A549 (cell line): Measurements from ENCODE around the gene PRIMPOL. TPM values are rescaled to one million over a fixed set of nuclear protein-coding genes. Genes with fewer than 3 reads are reported as not detected.
"Not testable (repeated sequence)": the region's sequence is repeated elsewhere in the genome, so short reads cannot be mapped to it uniquely, and the experiment has no call there.

Experiments
- ATAC-seq, 2 experiments: fragments of 200-7000 bp in 1 of 2; fragments of >200 bp in 1 of 2; cut with Nextera tagmentation in 1 of 2; cut with Tn5 transposase in 1 of 2; 3 replicates each; pipeline versions ENCODE4 v1.8.0 to v1.9.1; 2018 to 2020; ENCODE audit warnings: mild to moderate bottlenecking in 1 of 2, moderate library complexity in 1 of 2
- CTCF ChIA-PET: fragments of 300-600 bp; sonication (Branson Sonifier 250); formaldehyde crosslinking; extraction: SDS; loops from one replicate; lab custom pipeline; 2021; ENCODE audit warnings: antibody characterized with exemption, inconsistent platforms; lab: Yijun Ruan, JAX
- POLR2A ChIA-PET: fragments of 350-600 bp; formaldehyde crosslinking; extraction: SDS; loops from one replicate; lab custom pipeline; 2021; ENCODE audit warnings: antibody characterized with exemption, inconsistent platforms; lab: Yijun Ruan, JAX
- DNase-seq, 2 experiments: peaks; one replicate each; pipeline versions ENCODE4 v3.0.0 to v3.0.0-alpha.2; 2011 to 2016; ENCODE audit warnings: low read depth in 1 of 2, low spot score in 1 of 2
- FAIRE-seq: peaks from 2 replicates; lab custom pipeline; 2011; peaks lifted over from hg19 to GRCh38; lab: Jason Lieb, UNC
- H3K27ac ChIP-seq, 2 experiments: fragments of >200 bp; sonication (Bioruptor Twin); formaldehyde crosslinking; 3 replicates each; pipeline ENCODE4 v1.5.1; 2016 to 2017
- H3K4me1 ChIP-seq: fragments of >200 bp; sonication (Bioruptor Twin); formaldehyde crosslinking; 3 replicates; pipeline ENCODE4 v1.6.1; 2016
- H3K4me2 ChIP-seq: fragments of >200 bp; sonication (Bioruptor Twin); formaldehyde crosslinking; 3 replicates; pipeline ENCODE4 v1.6.1; 2016
- H3K4me3 ChIP-seq: fragments of >200 bp; sonication (Bioruptor Twin); formaldehyde crosslinking; 3 replicates; pipeline ENCODE4 v1.5.1; 2016
- H3K9me3 ChIP-seq: fragments of >200 bp; sonication (Bioruptor Twin); formaldehyde crosslinking; 3 replicates; pipeline ENCODE4 v1.6.1; 2016
- BHLHE40 ChIP-seq: IDR thresholded peaks from 2 replicates; pipeline ENCODE4 v1.6.1; 2012; ENCODE audit warnings: low read depth, low read length, inconsistent platforms
- CBX8 ChIP-seq: fragments of 200-600 bp; sonication (generic); IDR thresholded peaks from 2 replicates; pipeline ENCODE4 v1.6.1; 2016
- CHD2 ChIP-seq: fragments of 150-350 bp; IDR thresholded peaks from 2 replicates; pipeline ENCODE4 v1.6.1; 2014; ENCODE audit warnings: low read length; ENCODE audit not compliant: partially characterized antibody
- CTCF ChIP-seq: fragments of >200 bp; sonication (Bioruptor Twin); formaldehyde crosslinking; IDR thresholded peaks from 3 replicates; pipeline ENCODE4 v1.5.1; 2016
- EHF ChIP-seq: fragments of 250-450 bp; sonication (Bioruptor Pico); IDR thresholded peaks from 2 replicates; pipeline ENCODE4 v1.5.0; 2020; ENCODE audit warnings: mild to moderate bottlenecking
- ESRRA ChIP-seq: fragments of 150-350 bp; IDR thresholded peaks from 2 replicates; pipeline ENCODE4 v1.6.1; 2014; ENCODE audit warnings: mild to moderate bottlenecking, low read length, borderline replicate concordance
- FOSB ChIP-seq: fragments of 250-450 bp; sonication (Bioruptor Pico); IDR thresholded peaks from 2 replicates; pipeline ENCODE4 v1.5.0; 2020; ENCODE audit warnings: mild to moderate bottlenecking, moderate library complexity
- GATA3 ChIP-seq: IDR thresholded peaks from 2 replicates; pipeline ENCODE4 v1.6.1; 2012; ENCODE audit warnings: borderline replicate concordance
- HEYL ChIP-seq: fragments of 250-450 bp; sonication (Bioruptor Pico); IDR thresholded peaks from 2 replicates; pipeline ENCODE4 v1.8.0; 2021; ENCODE audit warnings: mild to moderate bottlenecking, moderate library complexity
- JUN ChIP-seq, 2 experiments: fragments of >200 bp; sonication (Bioruptor Twin); formaldehyde crosslinking; IDR thresholded peaks; 2 replicates in 1 of 2; 3 replicates in 1 of 2; pipeline ENCODE4 v1.6.1; 2016 to 2017
- KDM1A ChIP-seq: fragments of 200-600 bp; sonication (generic); IDR thresholded peaks from 2 replicates; pipeline ENCODE4 v1.6.1; 2016; ENCODE audit warnings: low read depth, mild to moderate bottlenecking
- KDM5A ChIP-seq: fragments of 200-600 bp; sonication (generic); IDR thresholded peaks from 2 replicates; pipeline ENCODE4 v1.6.1; 2016; ENCODE audit warnings: antibody characterized with exemption, mild to moderate bottlenecking
- MAFK ChIP-seq: fragments of 450-650 bp; IDR thresholded peaks from 2 replicates; pipeline ENCODE4 v1.6.1; 2014; ENCODE audit not compliant: partially characterized antibody
- MYC ChIP-seq: IDR thresholded peaks from 2 replicates; pipeline ENCODE4 v1.6.1; 2012; ENCODE audit warnings: mild to moderate bottlenecking, inconsistent platforms, low read length, improper control_type of control experiment, borderline replicate concordance
- NPAS2 ChIP-seq: fragments of 250-450 bp; sonication (Bioruptor Pico); IDR thresholded peaks from 2 replicates; pipeline ENCODE4 v1.8.0; 2022; ENCODE audit warnings: mild to moderate bottlenecking, moderate library complexity, borderline replicate concordance
- NR3C1 ChIP-seq: fragments of >200 bp; sonication (Bioruptor Twin); formaldehyde crosslinking; IDR thresholded peaks from 3 replicates; pipeline ENCODE4 v1.6.1; 2017
- PHF8 ChIP-seq: fragments of 200-600 bp; sonication (generic); IDR thresholded peaks from 2 replicates; pipeline ENCODE4 v1.6.1; 2016; ENCODE audit warnings: low read depth, mild to moderate bottlenecking, antibody characterized with exemption, moderate library complexity, borderline replicate concordance
- POLR2A ChIP-seq: IDR thresholded peaks from 2 replicates; pipeline ENCODE4 v1.6.1; 2012; ENCODE audit warnings: mild to moderate bottlenecking, low read length
- RARB ChIP-seq: fragments of 250-450 bp; sonication (Bioruptor Pico); IDR thresholded peaks from 2 replicates; pipeline ENCODE4 v1.8.0; 2021; ENCODE audit warnings: mild to moderate bottlenecking, moderate library complexity
- RCOR1 ChIP-seq: fragments of 150-350 bp; IDR thresholded peaks from 2 replicates; pipeline ENCODE4 v1.6.1; 2014; ENCODE audit warnings: antibody characterized with exemption, low read length, low read depth
- REST ChIP-seq: fragments of 200-600 bp; sonication (generic); IDR thresholded peaks from 2 replicates; pipeline ENCODE4 v1.6.1; 2016; ENCODE audit warnings: antibody characterized with exemption, mild to moderate bottlenecking, moderate library complexity
- RFX5 ChIP-seq: fragments of 450-650 bp; IDR thresholded peaks from 2 replicates; pipeline ENCODE4 v1.7.1; 2014; ENCODE audit warnings: antibody characterized with exemption, mild to moderate bottlenecking, moderate library complexity
- TP53 ChIP-seq: fragments of 250-450 bp; sonication (Bioruptor Pico); IDR thresholded peaks from 2 replicates; pipeline ENCODE4 v1.5.0; 2021; ENCODE audit warnings: mild to moderate bottlenecking, moderate library complexity
- ZC3H11A ChIP-seq: fragments of 450-650 bp; IDR thresholded peaks from 2 replicates; pipeline ENCODE4 v1.6.1; 2014; ENCODE audit warnings: antibody characterized with exemption, mild to moderate bottlenecking
- ZFP36 ChIP-seq: fragments of 450-650 bp; IDR thresholded peaks from 2 replicates; pipeline ENCODE4 v1.6.1; 2014; ENCODE audit warnings: borderline replicate concordance; ENCODE audit not compliant: partially characterized antibody
- ZNF302 ChIP-seq: fragments of 250-450 bp; sonication (Bioruptor Pico); IDR thresholded peaks from 2 replicates; pipeline ENCODE4 v1.9.0; 2021; ENCODE audit warnings: inconsistent platforms, mild to moderate bottlenecking, moderate library complexity
- ZSCAN20 ChIP-seq: fragments of 250-450 bp; sonication (Bioruptor Pico); IDR thresholded peaks from 2 replicates; pipeline ENCODE4 v1.8.0; 2022; ENCODE audit warnings: mild to moderate bottlenecking, moderate library complexity
- WGBS: methylation state at CpG from one replicate; pipeline ENCODE4 v1.1.6; 2017; ENCODE audit errors: missing lambda C conversion rate; 5-methylcytosine and 5-hydroxymethylcytosine counted together
- polyA plus RNA-seq, 4 experiments: library from polyadenylated mRNA; depleted of rRNA in 3 of 4; stranded (reverse); fragments of >200 nt; fragmentation: RNase III in 1 of 4; extraction: RNeasy Plus Mini Kit Qiagen cat#74134 plus additional on column Dnase treatment in 1 of 4; gene quantifications; 2 replicates in 3 of 4; 3 replicates in 1 of 4; pipeline ENCODE4 v1.2.3, GENCODE V29; 2011 to 2017
- TF ChIP-seq, protein P1 (sequence below): fragments of >200 bp; sonication (Bioruptor Twin); formaldehyde crosslinking; IDR thresholded peaks from 3 replicates; pipeline ENCODE4 v1.6.1; 2016

Gene PRIMPOL
- polyA plus RNA-seq, 2 of the 4 experiments (the other 2 are of a cell fraction), result 10.0 to 23.9 TPM

- CTCF ChIA-PET, result interaction anchor here (2.4 kb wide), 1 partner anchor 243 kb away, joined by 7 read pairs; no protein-coding TSS in a partner anchor
Measured at GRCh38 chr4:184740980-184741391, 91.4 kb downstream of the PRIMPOL start.

GRCh38 chr4:184741651-184742050, 92.1 kb downstream of the PRIMPOL start:
- H3K4me3 ChIP-seq, FAIRE-seq, H3K4me2 ChIP-seq, DNase-seq, H3K9me3 ChIP-seq, H3K27ac ChIP-seq, H3K4me1 ChIP-seq, POLR2A ChIA-PET, ATAC-seq: not testable (repeated sequence)
- CTCF ChIA-PET, result interaction anchor here (2.4 kb wide), 1 partner anchor 242 kb away, joined by 7 read pairs; no protein-coding TSS in a partner anchor
- no CpG with 5 or more reads among the region's 1 CpG for WGBS

More at GRCh38 chr4:184740980-184741391, 91.4 kb downstream of the PRIMPOL start:
- TF ChIP-seq EHF, result no peak
- no peak for TF ChIP-seq CTCF
- TF ChIP-seq JUN (IDR thresholded peaks at IDR 0.05), result no peak
- no peak for TF ChIP-seq KDM1A
- no peak for TF ChIP-seq FOSB
- no peak for TF ChIP-seq MAFK
- no peak for TF ChIP-seq ZSCAN20 (CRISPR knock-in tag)
- no peak for TF ChIP-seq RARB
- no peak for TF ChIP-seq POLR2A
- TF ChIP-seq ZFP36, result no peak
- TF ChIP-seq GATA3, result no peak
- TF ChIP-seq, protein P1, sequence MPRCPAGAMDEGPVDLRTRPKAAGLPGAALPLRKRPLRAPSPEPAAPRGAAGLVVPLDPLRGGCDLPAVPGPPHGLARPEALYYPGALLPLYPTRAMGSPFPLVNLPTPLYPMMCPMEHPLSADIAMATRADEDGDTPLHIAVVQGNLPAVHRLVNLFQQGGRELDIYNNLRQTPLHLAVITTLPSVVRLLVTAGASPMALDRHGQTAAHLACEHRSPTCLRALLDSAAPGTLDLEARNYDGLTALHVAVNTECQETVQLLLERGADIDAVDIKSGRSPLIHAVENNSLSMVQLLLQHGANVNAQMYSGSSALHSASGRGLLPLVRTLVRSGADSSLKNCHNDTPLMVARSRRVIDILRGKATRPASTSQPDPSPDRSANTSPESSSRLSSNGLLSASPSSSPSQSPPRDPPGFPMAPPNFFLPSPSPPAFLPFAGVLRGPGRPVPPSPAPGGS, result no peak
- Histone ChIP-seq H3K4me2 (no peak overlapping the region), H3K9me3 (no peaks in the 10 kb centered on the region), H3K4me1 (peaks cover 2% of the 10 kb centered on the region; the same call in 2 of the 3 replicates), H3K27ac (no peak overlapping the region), H3K4me3 (no peak overlapping the region)
- WGBS, result no CpG with 5 or more reads among the region's 20 CpGs
- no peak for FAIRE-seq
- no peak for ATAC-seq
- POLR2A ChIA-PET, result no interaction called here
- no peak for DNase-seq

- no peak overlapping the region for H3K27ac ChIP-seq
- WGBS, result 88% methylated on average over 4 of the region's 4 CpGs
- FAIRE-seq (no peak), ATAC-seq (no peak), DNase-seq (no peak)
- no peak overlapping the region for H3K4me2 ChIP-seq
- no peaks in the 10 kb centered on the region for H3K9me3 ChIP-seq
- POLR2A ChIA-PET, result no interaction called here
- H3K4me3 ChIP-seq, result no peak overlapping the region
- no peak for TF ChIP-seq MYC
- no peak for TF ChIP-seq KDM1A
- TF ChIP-seq TP53 (CRISPR knock-in tag), result no peak
- TF ChIP-seq NPAS2 (CRISPR knock-in tag), result no peak
- TF ChIP-seq CBX8, result no peak
- TF ChIP-seq HEYL (CRISPR knock-in tag), result no peak
- no peak for TF ChIP-seq RFX5
- TF ChIP-seq REST, result no peak
- TF ChIP-seq CHD2, result no peak
- no peak for TF ChIP-seq NR3C1
- TF ChIP-seq BHLHE40, result no peak
- no peak for TF ChIP-seq RCOR1
- no peak for TF ChIP-seq KDM5A
- TF ChIP-seq PHF8, result no peak
- TF ChIP-seq ZSCAN20 (CRISPR knock-in tag), result no peak
- no peak for TF ChIP-seq ZC3H11A
- no peak for TF ChIP-seq ESRRA
- TF ChIP-seq ZNF302, result no peak
- peaks cover 5% of the 10 kb centered on the region; the same call in 2 of the 3 replicates for H3K4me1 ChIP-seq
- CTCF ChIA-PET, result interaction anchor here (0.9 kb wide), 1 partner anchor 241 kb away, joined by 4 read pairs; no protein-coding TSS in a partner anchor
Measured at GRCh38 chr4:184743650-184744049, 94.1 kb downstream of the PRIMPOL start.
